K562 (cell line): ENCODE measurements around the gene ZNF484. TPM values are rescaled to one million over a fixed set of nuclear protein-coding genes. Genes with fewer than 3 reads are reported as not detected.
A peak's percentile ranks its signal among the peaks of the same experiment; 100 is the strongest.
"Not testable (repeated sequence)": the region's sequence is repeated elsewhere in the genome, so short reads cannot be mapped to it uniquely, and the experiment has no call there.

ENCODE experiments used
- ATAC-seq: fragments of 200-7000 bp; cut with Tn5 transposase; 3 replicates; pipeline ENCODE4 v1.9.1; 2020; ENCODE audit warnings: moderate library complexity
- BruUV-seq: library from RNA; stranded (reverse); fragments of 400-500 nt; replicated peaks from 2 replicates; lab custom pipeline; 2021; lab: Mats Ljungman, UMichigan
- CTCF ChIA-PET: fragments of 300-600 bp; formaldehyde crosslinking; extraction: SDS; loops from one replicate; lab custom pipeline; 2021; ENCODE audit warnings: low intra/inter-chr PET ratio; lab: Yijun Ruan, JAX
- POLR2A ChIA-PET: fragments of 300-600, 350-650 bp; sonication (Branson Sonifier 250); formaldehyde crosslinking; extraction: SDS; loops from one replicate; lab custom pipeline; 2021; ENCODE audit warnings: antibody characterized with exemption, inconsistent platforms; lab: Yijun Ruan, JAX
- DNase-seq, 4 experiments: peaks; one replicate each; pipeline versions ENCODE4 v3.0.0 to v3.0.0-alpha.2; 2011 to 2018; ENCODE audit warnings: low spot score in 3 of 4, mixed read lengths in 3 of 4; ENCODE audit errors: extremely low read depth in 1 of 4
- FAIRE-seq: peaks from 2 replicates; lab custom pipeline; 2011; peaks lifted over from hg19 to GRCh38; lab: Jason Lieb, UNC
- H2AFZ ChIP-seq: 2 replicates; pipeline ENCODE4 v1.6.0; 2011; ENCODE audit warnings: low read depth, low read length, control low read depth, inconsistent platforms
- H3K27ac ChIP-seq: fragments of 200-600 bp; 3 replicates; pipeline ENCODE4 v1.8.0; 2011; ENCODE audit warnings: low read depth, mild to moderate bottlenecking, control low read depth, inconsistent platforms, low read length, moderate library complexity, mixed read lengths; ENCODE audit errors: extremely low read depth
- H3K27me3 ChIP-seq, 2 experiments: fragments of 300-600 bp in 1 of 2; 2 replicates in 1 of 2; 3 replicates in 1 of 2; pipeline versions ENCODE4 v1.6.0 to v1.8.0; 2011; ENCODE audit warnings: inconsistent platforms in 2 of 2, low read length in 2 of 2, mild to moderate bottlenecking in 1 of 2, mixed read lengths in 1 of 2, moderate library complexity in 1 of 2; ENCODE audit not compliant: control insufficient read depth in 2 of 2, insufficient read depth in 2 of 2
- H3K36me3 ChIP-seq: fragments of 300-600 bp; 3 replicates; pipeline ENCODE4 v1.8.0; 2011; ENCODE audit warnings: mild to moderate bottlenecking, low read length, inconsistent platforms; ENCODE audit not compliant: control insufficient read depth, insufficient read depth
- H3K4me1 ChIP-seq, 2 experiments: fragments of 200-600 bp in 1 of 2; replicated peaks in 1 of 2; 2 replicates in 1 of 2; 3 replicates in 1 of 2; pipeline versions ENCODE4 v1.5.1 to v1.8.0; 2011; ENCODE audit warnings: inconsistent platforms in 2 of 2, low read length in 2 of 2, mild to moderate bottlenecking in 1 of 2, mixed read lengths in 1 of 2, moderate library complexity in 1 of 2; ENCODE audit not compliant: control insufficient read depth in 2 of 2, insufficient read depth in 2 of 2
- H3K4me2 ChIP-seq: 2 replicates; pipeline ENCODE4 v1.6.1; 2011; ENCODE audit warnings: low read length, control low read depth, inconsistent platforms, mixed read lengths; ENCODE audit not compliant: insufficient read depth
- H3K4me3 ChIP-seq: fragments of 200-600 bp; sonication (generic), shearing (Covaris generic); 2 replicates; pipeline ENCODE4 v1.5.1; 2016; ENCODE audit warnings: control low read depth, inconsistent platforms
- H3K79me2 ChIP-seq: fragments of 200-600 bp; 3 replicates; pipeline ENCODE4 v1.8.0; 2011; ENCODE audit warnings: low read length, inconsistent platforms; ENCODE audit not compliant: control insufficient read depth, insufficient read depth
- H3K9ac ChIP-seq, 2 experiments: 2 replicates each; pipeline versions ENCODE4 v1.6.0 to v1.6.1; 2011; ENCODE audit warnings: low read depth in 2 of 2, low read length in 2 of 2, control low read depth in 1 of 2, inconsistent platforms in 1 of 2, mild to moderate bottlenecking in 1 of 2, mixed read lengths in 1 of 2; ENCODE audit not compliant: insufficient read depth in 1 of 2
- H3K9me1 ChIP-seq: one replicate; pipeline ENCODE4 v1.6.0; 2011; ENCODE audit warnings: inconsistent platforms, mild to moderate bottlenecking, low read length, moderate library complexity; ENCODE audit not compliant: control insufficient read depth, insufficient read depth
- H3K9me3 ChIP-seq: replicated peaks from 2 replicates; pipeline ENCODE4 v1.5.1; 2011; ENCODE audit warnings: low read depth, low read length, inconsistent platforms; ENCODE audit not compliant: control insufficient read depth, insufficient read depth
- H4K20me1 ChIP-seq: replicated peaks from 2 replicates; pipeline ENCODE4 v1.6.1; 2011; ENCODE audit warnings: low read length, inconsistent platforms, mixed read lengths; ENCODE audit not compliant: control insufficient read depth, insufficient read depth
- ARNT ChIP-seq, 2 experiments: fragments of 450-650 bp; IDR thresholded peaks; 2 replicates each; pipeline ENCODE4 v1.6.1; 2016; ENCODE audit warnings: mild to moderate bottlenecking in 1 of 2
- CBFA2T2 ChIP-seq: fragments of 450-650 bp; conservative IDR thresholded peaks from 2 replicates; pipeline ENCODE4 v1.6.1; 2017; ENCODE audit warnings: mild to moderate bottlenecking
- HEY1 ChIP-seq: fragments of 250-450 bp; sonication (Bioruptor Pico); IDR thresholded peaks from 2 replicates; pipeline ENCODE4 v1.5.0; 2020; ENCODE audit warnings: mild to moderate bottlenecking, moderate library complexity, borderline replicate concordance
- MED1 ChIP-seq: sonication (generic); formaldehyde crosslinking; IDR thresholded peaks from 2 replicates; pipeline ENCODE4 v1.8.1; 2023; ENCODE audit warnings: missing genetic modification reagents, borderline replicate concordance
- NFIC ChIP-seq: fragments of 450-650 bp; IDR thresholded peaks from 2 replicates; pipeline ENCODE4 v1.6.1; 2017; ENCODE audit warnings: mild to moderate bottlenecking, inconsistent platforms
- RAD51 ChIP-seq: fragments of 450-650 bp; IDR thresholded peaks from 2 replicates; pipeline ENCODE4 v1.7.1; 2016; ENCODE audit warnings: low read depth, mild to moderate bottlenecking, borderline replicate concordance
- TFAM ChIP-seq: fragments of 250-450 bp; sonication (Bioruptor Pico); conservative IDR thresholded peaks from 2 replicates; pipeline ENCODE4 v1.5.0; 2021; ENCODE audit warnings: mild to moderate bottlenecking, moderate library complexity
- ZNF184 ChIP-seq: sonication (generic); formaldehyde crosslinking; IDR thresholded peaks from 2 replicates; pipeline ENCODE4 v1.5.0; 2020; ENCODE audit warnings: missing genetic modification reagents
- ZNF217 ChIP-seq: sonication (generic); formaldehyde crosslinking; IDR thresholded peaks from 2 replicates; pipeline ENCODE4 v1.8.0; 2022; ENCODE audit warnings: mild to moderate bottlenecking, missing genetic modification reagents
- WGBS: fragments of 100-300 bp; shearing (Covaris generic); methylation state at CpG from one replicate; pipeline ENCODE4 v1.1.6; 2016; ENCODE audit warnings: low coverage, mixed read lengths; ENCODE audit not compliant: insufficient coverage; ENCODE audit errors: missing lambda C conversion rate; 5-methylcytosine and 5-hydroxymethylcytosine counted together
- in situ Hi-C: fragments of 300-500 bp; cut with MboI; formaldehyde crosslinking; loops from 4 replicates; pipeline ENCODE4 v1.15.0; 2018; ENCODE audit warnings: inconsistent platforms, mixed read lengths
- intact Hi-C: fragments of 100-400 bp; cut with micrococcal nuclease; formaldehyde crosslinking; loops from 2 replicates; pipeline ENCODE4 v1.14.2; 2022
- polyA plus RNA-seq, 8 experiments: library from polyadenylated mRNA; depleted of rRNA in 4 of 8; stranded (reverse) in 5 of 8; unstranded in 3 of 8; fragments of >200 nt; fragmentation: Nextera tagmentation in 2 of 8; fragmentation: Illumina TruSeq in 1 of 8; extraction: Ambion mirVana in 2 of 8; extraction: Trizol in 1 of 8; gene quantifications; 2 replicates each; pipeline versions ENCODE4 v1.2.1 to v1.2.3, GENCODE V29; 2011 to 2014; ENCODE audit warnings: inconsistent platforms in 1 of 8, missing spikeins in 1 of 8
- total RNA-seq, 7 experiments: library from RNA; depleted of rRNA in 6 of 7; stranded (reverse); fragments of >200 nt in 6 of 7; fragmentation: Illumina TruSeq in 2 of 7; extraction: Trizol in 2 of 7; gene quantifications; 2 replicates each; pipeline versions ENCODE4 v1.2.1 to v1.2.3, GENCODE V29; 2011 to 2021; ENCODE audit warnings: low replicate concordance in 1 of 7

ZNF484 gene
- total and polyA plus RNA-seq, 9 of the 15 experiments (the other 6 are each of a cell fraction or from before 2014, with no cell fraction given): 1.1 to 5.8 (median 2.5) TPM

DNA sequence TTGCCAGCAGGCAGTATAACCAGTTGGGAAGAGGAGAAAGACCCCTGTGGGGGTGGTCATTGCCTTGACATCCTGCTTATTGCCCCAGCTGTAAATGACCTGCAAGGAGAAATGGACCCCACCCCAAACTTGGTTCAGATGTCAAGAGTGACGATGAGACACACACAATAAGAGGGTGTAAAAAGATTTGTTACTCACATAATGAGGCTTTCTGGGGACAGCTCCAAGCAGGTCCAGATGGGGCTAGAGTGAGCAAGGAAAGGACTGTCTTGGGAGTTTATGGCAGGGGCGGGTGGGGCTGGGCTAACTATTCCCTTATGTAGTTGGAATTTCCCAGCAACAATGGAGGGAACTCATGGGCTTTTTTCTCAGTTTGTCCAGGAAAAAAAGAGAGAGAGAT is 24.1 kb downstream of the ZNF484 start:
- FAIRE-seq (no peak), ATAC-seq (no peak), DNase-seq (no peak)
- TF ChIP-seq TFAM (CRISPR knock-in tag) (no peak), ZNF184 (no peak), MED1 (CRISPR knock-in tag) (no peak), NFIC (no peak), RAD51 (no peak), ARNT (IDR thresholded peaks at IDR 0.05) (no peak), CBFA2T2 (no peak)
- Histone ChIP-seq H3K4me1 (no peaks in the 10 kb centered on the region), H3K9me1 (no peaks in the 10 kb centered on the region), H3K4me3 (no peak overlapping the region), H3K9ac (no peak overlapping the region), H2AFZ (no peak overlapping the region), H3K4me2 (no peak overlapping the region), H3K9me3 (no peaks in the 10 kb centered on the region; the same call in 1 of the 2 replicates), H3K36me3 (peaks cover 28% of the 10 kb centered on the region), H3K27me3 (no peaks in the 10 kb centered on the region), H4K20me1 (no peaks in the 10 kb centered on the region), H3K79me2 (no peaks in the 10 kb centered on the region), H3K27ac (no peak overlapping the region)
- in situ Hi-C loops: no loop called here
- WGBS: 40% methylated on average over 2 of the region's 2 CpGs
- ChIA-PET CTCF (no interaction called here), POLR2A (no interaction called here)
- intact Hi-C loops: no loop called here
- BruUV-seq: no TSS peak

GRCh38 chr9:92850898-92851297 is 26.9 kb downstream of the ZNF484 start:
- Histone ChIP-seq H3K79me2 (no peaks in the 10 kb centered on the region), H2AFZ (no peak overlapping the region), H3K4me2 (no peak overlapping the region), H3K27me3 (no peaks in the 10 kb centered on the region), H4K20me1 (no peaks in the 10 kb centered on the region), H3K27ac (no peak overlapping the region), H3K4me1 (no peaks in the 10 kb centered on the region), H3K9me3 (peaks cover 21% of the 10 kb centered on the region), H3K9ac (no peak overlapping the region), H3K4me3 (no peak overlapping the region), H3K36me3 (peaks cover 38% of the 10 kb centered on the region), H3K9me1 (no peaks in the 10 kb centered on the region)
- FAIRE-seq: peak; percentile 60
- intact Hi-C loops: no loop called here
- ChIA-PET POLR2A (no interaction called here), CTCF (no interaction called here)
- in situ Hi-C loops: no loop called here
- no peak for ATAC-seq
- no TSS peak for BruUV-seq
- TF ChIP-seq HEY1 (CRISPR knock-in tag) (no peak), ZNF217 (CRISPR knock-in tag) (no peak)
- no peak for DNase-seq

DNA sequence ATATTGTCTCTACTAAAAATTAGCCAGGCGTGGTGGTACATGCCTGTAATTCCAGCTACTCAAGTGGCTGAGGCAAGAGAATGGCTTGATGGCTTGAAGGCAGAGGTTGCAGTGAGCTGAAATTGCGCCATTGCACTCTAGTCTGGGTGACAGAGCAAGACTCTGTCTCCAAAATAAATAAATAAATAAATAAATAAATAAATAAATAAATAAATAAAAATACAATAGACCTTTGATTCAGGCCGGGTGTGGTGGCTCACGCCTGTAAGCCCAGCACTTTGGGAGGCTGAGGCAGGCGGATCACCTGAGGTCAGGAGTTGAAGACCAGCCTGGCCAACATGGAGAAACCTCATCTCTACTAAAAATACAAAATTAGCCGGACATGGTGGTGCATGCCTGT is 29.1 kb downstream of the ZNF484 start:
- H3K79me2 ChIP-seq, DNase-seq, H3K9ac ChIP-seq, H2AFZ ChIP-seq, H3K4me1 ChIP-seq, CTCF ChIA-PET, ATAC-seq, intact Hi-C loops, in situ Hi-C loops, BruUV-seq, H3K9me1 ChIP-seq, FAIRE-seq, H3K4me3 ChIP-seq, H3K4me2 ChIP-seq, H3K27ac ChIP-seq, H3K27me3 ChIP-seq, H4K20me1 ChIP-seq: not testable (repeated sequence)
- Histone ChIP-seq H3K36me3 (peaks cover 27% of the 10 kb centered on the region), H3K9me3 (peaks cover 21% of the 10 kb centered on the region)
- WGBS: 72% methylated on average over 4 of the region's 6 CpGs
- POLR2A ChIA-PET: interaction anchor here (1.1 kb wide), 1 partner anchor 11 kb away, joined by 3 read pairs; no protein-coding TSS in a partner anchor
